ENCODE measurements around the gene FKBP10. TPM values are rescaled to one million over a fixed set of nuclear protein-coding genes. Genes with fewer than 3 reads are reported as not detected.
A peak's percentile ranks its signal among the peaks of the same experiment; 100 is the strongest.

Gene FKBP10
- total RNA-seq, 1 donor from 2014 or later, result 567 TPM

DNA sequence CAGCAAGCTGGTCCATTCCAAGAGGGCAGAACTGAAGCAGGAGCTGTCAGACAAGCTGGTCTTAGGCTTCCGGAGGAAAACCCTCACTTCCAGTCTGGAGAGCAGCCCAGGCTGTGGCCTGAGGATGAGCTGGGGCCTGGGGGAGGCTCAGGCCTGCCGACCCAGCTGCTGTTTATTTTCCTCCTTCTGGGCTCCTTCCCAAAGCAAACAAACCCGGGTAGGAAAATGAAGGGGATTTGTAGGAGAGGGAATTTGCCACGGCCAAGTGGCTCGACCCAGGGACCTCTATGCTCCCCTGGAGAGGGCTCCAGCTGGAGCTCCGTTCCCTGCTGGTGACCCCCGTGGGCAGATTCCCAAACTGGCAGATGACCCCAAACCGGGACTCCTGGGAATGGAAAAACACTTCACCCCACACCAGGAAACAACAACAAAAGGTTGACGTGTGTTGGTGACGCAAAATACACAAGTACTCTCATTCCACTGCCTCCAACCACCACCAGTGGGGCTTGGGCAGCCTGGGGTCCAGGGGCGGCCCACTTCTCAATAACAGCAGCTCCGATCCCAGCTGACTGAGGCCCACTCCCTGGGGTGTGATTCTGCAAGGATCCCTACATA is 35.1 kb upstream of the FKBP10 start:
- Mint-ChIP-seq H3K27ac (ENCODE audit: unreplicated experiment) (peak overlapping the region; percentile 89), H3K4me1 (ENCODE audit: low read depth) (peaks cover 48% of the 10 kb centered on the region), H3K4me3 (ENCODE audit: unreplicated experiment) (no peak overlapping the region), H3K9me3 (ENCODE audit: low read depth) (no peaks in the 10 kb centered on the region), H3K27me3 (ENCODE audit: low read depth) (no peaks in the 10 kb centered on the region), H3K36me3 (ENCODE audit: low read depth) (peaks cover 2% of the 10 kb centered on the region)
- DNase-seq (ENCODE audit: low spot score), result no peak
- TF ChIP-seq, protein P1, sequence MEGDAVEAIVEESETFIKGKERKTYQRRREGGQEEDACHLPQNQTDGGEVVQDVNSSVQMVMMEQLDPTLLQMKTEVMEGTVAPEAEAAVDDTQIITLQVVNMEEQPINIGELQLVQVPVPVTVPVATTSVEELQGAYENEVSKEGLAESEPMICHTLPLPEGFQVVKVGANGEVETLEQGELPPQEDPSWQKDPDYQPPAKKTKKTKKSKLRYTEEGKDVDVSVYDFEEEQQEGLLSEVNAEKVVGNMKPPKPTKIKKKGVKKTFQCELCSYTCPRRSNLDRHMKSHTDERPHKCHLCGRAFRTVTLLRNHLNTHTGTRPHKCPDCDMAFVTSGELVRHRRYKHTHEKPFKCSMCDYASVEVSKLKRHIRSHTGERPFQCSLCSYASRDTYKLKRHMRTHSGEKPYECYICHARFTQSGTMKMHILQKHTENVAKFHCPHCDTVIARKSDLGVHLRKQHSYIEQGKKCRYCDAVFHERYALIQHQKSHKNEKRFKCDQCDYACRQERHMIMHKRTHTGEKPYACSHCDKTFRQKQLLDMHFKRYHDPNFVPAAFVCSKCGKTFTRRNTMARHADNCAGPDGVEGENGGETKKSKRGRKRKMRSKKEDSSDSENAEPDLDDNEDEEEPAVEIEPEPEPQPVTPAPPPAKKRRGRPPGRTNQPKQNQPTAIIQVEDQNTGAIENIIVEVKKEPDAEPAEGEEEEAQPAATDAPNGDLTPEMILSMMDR (IDR thresholded peaks at IDR 0.05), result no peak

DNA sequence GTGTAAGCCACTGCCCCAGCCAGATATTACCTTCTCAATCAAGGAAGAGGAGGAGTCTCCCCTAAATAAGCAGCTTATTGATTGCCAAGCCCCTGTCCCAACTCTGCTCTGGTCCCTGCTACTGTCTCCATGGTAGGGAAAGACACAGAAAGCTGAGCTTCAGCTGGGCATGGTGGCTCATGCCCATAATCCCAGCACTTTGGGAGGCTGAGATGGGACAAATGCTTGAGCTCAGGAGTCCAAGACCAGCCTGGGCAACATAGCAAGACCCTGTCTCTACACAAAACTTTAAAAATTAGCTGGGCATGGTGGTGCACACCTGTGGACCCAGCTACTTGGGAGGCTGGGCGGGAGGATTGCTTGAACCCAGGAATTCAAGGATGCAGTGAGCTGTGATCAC is 32.9 kb upstream of the FKBP10 start:
- TF ChIP-seq, protein P1 (IDR thresholded peaks at IDR 0.05), result no peak
- peaks cover 42% of the 10 kb centered on the region for H3K4me1 Mint-ChIP-seq (ENCODE audit: low read depth)
- H3K27ac Mint-ChIP-seq (ENCODE audit: unreplicated experiment), result no peak overlapping the region

DNA sequence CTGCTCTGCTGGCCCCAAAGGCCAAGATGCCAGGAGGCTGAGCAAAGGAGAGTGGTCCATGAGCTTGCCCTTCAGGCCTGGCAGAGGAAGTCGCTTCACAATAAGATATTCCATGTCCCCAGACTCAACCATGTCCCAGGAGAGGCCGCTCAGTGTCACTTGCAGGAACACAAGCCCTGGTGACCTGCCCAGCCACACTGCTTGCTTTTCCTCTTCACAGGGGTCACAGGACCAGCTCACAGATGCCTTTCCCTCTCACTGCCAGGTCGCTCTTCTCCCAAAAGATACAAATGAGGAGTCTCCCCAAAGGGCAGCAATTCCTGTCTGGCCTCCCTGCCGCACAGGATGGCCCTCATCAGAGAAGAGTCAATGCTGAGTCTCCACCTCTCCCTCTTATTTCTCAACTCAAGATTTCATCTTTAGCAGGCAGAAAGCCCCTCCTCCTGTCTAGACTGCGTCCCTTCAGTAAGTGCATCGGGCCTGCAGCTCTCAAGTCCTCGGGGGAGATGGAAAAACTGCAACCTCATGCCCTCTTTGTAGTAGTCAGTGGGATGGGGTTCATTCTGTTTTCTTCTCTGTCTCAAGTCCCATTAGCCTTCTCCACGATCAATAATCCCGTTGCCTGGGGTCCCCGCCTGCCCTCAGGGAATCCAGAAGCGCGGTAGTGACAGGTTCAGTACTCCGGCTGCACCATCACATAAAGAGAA is 31.2 kb upstream of the FKBP10 start:
- no peak overlapping the region for H3K4me3 Mint-ChIP-seq (ENCODE audit: unreplicated experiment)
- H3K27me3 Mint-ChIP-seq (ENCODE audit: low read depth), result no peaks in the 10 kb centered on the region
- no peak overlapping the region for H3K27ac Mint-ChIP-seq (ENCODE audit: unreplicated experiment)
- TF ChIP-seq, protein P1 (IDR thresholded peaks at IDR 0.05), result no peak
- H3K36me3 Mint-ChIP-seq (ENCODE audit: low read depth), result peaks cover 2% of the 10 kb centered on the region
- no peak for DNase-seq (ENCODE audit: low spot score)
- peaks cover 33% of the 10 kb centered on the region for H3K4me1 Mint-ChIP-seq (ENCODE audit: low read depth)
- H3K9me3 Mint-ChIP-seq (ENCODE audit: low read depth), result no peaks in the 10 kb centered on the region

More for the DNA sequence above, 32.9 kb upstream of the FKBP10 start:
- Mint-ChIP-seq H3K9me3 (ENCODE audit: low read depth) (no peaks in the 10 kb centered on the region), H3K27me3 (ENCODE audit: low read depth) (no peaks in the 10 kb centered on the region), H3K4me3 (ENCODE audit: unreplicated experiment) (no peak overlapping the region), H3K36me3 (ENCODE audit: low read depth) (peaks cover 2% of the 10 kb centered on the region)
- DNase-seq (ENCODE audit: low spot score), result no peak

DNA sequence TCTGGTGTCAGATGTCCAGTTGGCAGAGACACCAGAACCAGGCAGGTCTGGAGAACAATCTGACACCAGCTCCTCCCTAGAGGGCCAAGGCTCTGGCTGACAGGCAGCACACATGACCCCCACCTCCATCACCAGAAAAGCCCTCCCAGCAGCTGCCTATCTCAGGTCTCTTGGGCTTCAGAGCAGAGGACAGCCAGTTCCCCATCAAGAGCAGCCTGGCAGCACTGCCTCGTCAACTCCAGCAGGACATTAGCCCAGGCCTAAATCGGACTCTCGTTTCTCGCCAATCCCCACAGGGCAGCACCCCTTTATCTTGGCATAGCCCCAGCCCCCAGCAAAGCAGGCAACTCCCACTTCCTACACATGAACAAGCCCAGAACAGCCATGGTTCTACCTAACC is 30.7 kb upstream of the FKBP10 start:
- no peak for DNase-seq (ENCODE audit: low spot score)
- H3K9me3 Mint-ChIP-seq (ENCODE audit: low read depth), result no peaks in the 10 kb centered on the region
- no peak overlapping the region for H3K4me3 Mint-ChIP-seq (ENCODE audit: unreplicated experiment)
- H3K27ac Mint-ChIP-seq (ENCODE audit: unreplicated experiment), result no peak overlapping the region
- H3K27me3 Mint-ChIP-seq (ENCODE audit: low read depth), result no peaks in the 10 kb centered on the region
- H3K36me3 Mint-ChIP-seq (ENCODE audit: low read depth), result peaks cover 2% of the 10 kb centered on the region
- H3K4me1 Mint-ChIP-seq (ENCODE audit: low read depth), result peaks cover 33% of the 10 kb centered on the region
- TF ChIP-seq, protein P1 (IDR thresholded peaks at IDR 0.05), result no peak

DNA sequence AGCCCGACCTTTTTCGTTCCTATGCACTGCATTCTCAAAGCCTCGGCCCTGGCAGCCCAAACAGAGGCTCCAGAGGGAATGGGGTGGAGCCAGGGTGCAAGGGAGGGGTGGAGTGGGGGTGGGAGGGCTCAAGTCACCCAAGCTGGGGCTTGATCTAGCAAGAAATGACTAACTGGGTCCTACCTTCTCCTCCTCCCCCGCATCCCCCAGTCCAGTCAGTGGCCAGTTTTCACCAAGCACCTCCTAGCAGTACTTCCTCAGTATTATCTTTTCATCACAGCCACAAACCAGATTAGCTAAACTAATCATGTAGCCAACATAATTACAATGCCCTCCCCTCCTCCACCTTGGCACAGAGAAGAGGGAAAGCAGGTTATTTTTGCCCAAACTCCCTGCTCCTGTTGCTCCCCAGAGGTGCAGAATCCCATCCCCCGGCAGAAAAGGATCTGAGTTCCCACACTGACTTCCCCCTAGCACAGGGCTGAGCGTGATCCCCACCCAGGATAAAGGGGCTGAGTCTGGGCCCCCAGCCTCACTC is 28.5 kb upstream of the FKBP10 start:
- H3K27ac Mint-ChIP-seq (ENCODE audit: unreplicated experiment), result no peak overlapping the region
- H3K4me1 Mint-ChIP-seq (ENCODE audit: low read depth), result peaks cover 23% of the 10 kb centered on the region
- H3K27me3 Mint-ChIP-seq (ENCODE audit: low read depth), result no peaks in the 10 kb centered on the region
- no peak overlapping the region for H3K4me3 Mint-ChIP-seq (ENCODE audit: unreplicated experiment)
- TF ChIP-seq, protein P1 (IDR thresholded peaks at IDR 0.05), result no peak
- no peaks in the 10 kb centered on the region for H3K9me3 Mint-ChIP-seq (ENCODE audit: low read depth)
- H3K36me3 Mint-ChIP-seq (ENCODE audit: low read depth), result peaks cover 2% of the 10 kb centered on the region
- no peak for DNase-seq (ENCODE audit: low spot score)
